ENCODE measurements around the gene DTX1. TPM values are rescaled to one million over a fixed set of nuclear protein-coding genes. Genes with fewer than 3 reads are reported as not detected.

Gene DTX1
- total RNA-seq, 1 donor from 2014 or later = 4.5 TPM

DNA sequence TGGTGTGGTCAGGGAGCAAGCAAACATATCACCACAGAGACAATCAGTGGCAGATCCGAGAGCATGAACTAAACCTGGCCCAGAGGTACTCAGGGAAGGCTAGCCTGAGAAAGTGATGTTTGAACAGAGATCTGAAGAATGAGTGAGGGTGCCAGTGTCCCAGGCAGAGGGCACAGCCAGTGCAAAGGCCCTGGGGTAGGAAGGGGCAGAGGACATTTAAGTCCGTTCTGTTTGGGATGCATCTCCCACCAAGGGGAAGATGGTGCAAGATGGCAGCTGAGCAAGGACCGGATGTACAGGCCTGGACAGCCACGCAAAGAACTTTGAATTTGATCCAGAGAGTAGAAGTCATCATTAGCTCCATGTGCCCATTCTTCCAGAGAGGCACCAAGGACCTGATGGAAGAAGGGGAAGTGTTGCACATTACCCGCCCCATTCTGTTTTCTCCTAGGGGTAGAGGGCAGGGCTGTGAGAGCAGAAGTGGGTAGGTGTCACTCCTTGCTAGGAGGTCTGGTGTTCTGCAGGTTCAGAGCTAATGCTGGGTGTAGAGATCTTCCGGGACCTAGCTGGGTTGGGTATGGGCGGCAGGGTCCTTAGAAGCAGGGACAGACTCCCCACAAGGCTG lies 3.9 kb downstream of the DTX1 start:
- Histone ChIP-seq H3K9me3 (no peaks in the 10 kb centered on the region), H3K27ac (no peak overlapping the region), H3K4me1 (peaks cover 0 to 9% of the 10 kb centered on the region in 2 donors), H3K4me3 (no peak overlapping the region), H3K27me3 (peaks cover 17% of the 10 kb centered on the region), H3K36me3 (no peaks in the 10 kb centered on the region)
- intact Hi-C loops (cut with DNase I) = no loop called here
- DNase-seq (ENCODE audit: low spot score in 2 of 2) = no peak
- TF ChIP-seq CTCF (IDR thresholded peaks at IDR 0.05) = no peak

DNA sequence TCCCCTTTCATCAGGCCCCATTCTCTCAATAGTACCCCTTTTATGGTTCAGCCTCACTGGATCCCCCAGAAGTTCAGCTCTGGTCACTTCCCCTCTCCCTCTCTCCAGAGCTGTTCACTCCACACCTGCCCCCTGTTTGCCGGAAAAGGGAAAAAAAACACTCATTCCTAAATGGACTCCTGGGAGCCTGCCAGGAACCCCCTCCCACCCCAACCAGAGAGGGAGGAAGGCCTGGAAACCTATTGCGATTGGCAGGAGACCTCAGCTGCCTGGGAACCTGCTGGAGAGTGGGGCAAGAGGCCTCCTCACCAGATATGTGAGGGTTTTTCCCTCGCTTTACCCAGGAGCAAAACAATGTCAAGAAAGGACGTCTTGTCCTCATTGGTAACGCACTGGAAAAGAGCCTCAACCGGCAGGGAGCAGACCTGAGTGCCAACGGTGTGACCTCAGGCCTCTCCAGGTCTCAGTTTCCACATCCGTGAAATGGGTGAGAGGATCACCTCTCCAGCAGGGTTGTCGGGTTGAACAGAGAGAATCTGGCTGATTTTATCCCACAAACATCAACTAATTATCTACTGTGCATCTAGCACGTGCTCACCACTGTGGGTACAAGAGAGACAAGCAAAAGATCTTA lies 4.6 kb downstream of the DTX1 start:
- Histone ChIP-seq H3K4me3 (no peak overlapping the region), H3K4me1 (peaks cover 0 to 9% of the 10 kb centered on the region in 2 donors), H3K36me3 (no peaks in the 10 kb centered on the region), H3K27me3 (peaks cover 17% of the 10 kb centered on the region), H3K27ac (no peak overlapping the region), H3K9me3 (no peaks in the 10 kb centered on the region)
- intact Hi-C loops (cut with DNase I) = no loop called here
- TF ChIP-seq CTCF (IDR thresholded peaks at IDR 0.05) = no peak
- no peak for DNase-seq (ENCODE audit: low spot score in 2 of 2)

- Histone ChIP-seq H3K36me3 (no peaks in the 10 kb centered on the region), H3K4me1 (no peaks in the 10 kb centered on the region), H3K4me3 (no peak overlapping the region), H3K27me3 (peaks cover 11% of the 10 kb centered on the region), H3K9me3 (no peaks in the 10 kb centered on the region), H3K27ac (no peak overlapping the region)
- no peak for TF ChIP-seq CTCF (IDR thresholded peaks at IDR 0.05)
- intact Hi-C loops (cut with DNase I) = no loop called here
- no peak for DNase-seq (ENCODE audit: low spot score in 2 of 2)
Measured at GRCh38 chr12:113062502-113063395, 6.2 kb downstream of the DTX1 start.

DNA sequence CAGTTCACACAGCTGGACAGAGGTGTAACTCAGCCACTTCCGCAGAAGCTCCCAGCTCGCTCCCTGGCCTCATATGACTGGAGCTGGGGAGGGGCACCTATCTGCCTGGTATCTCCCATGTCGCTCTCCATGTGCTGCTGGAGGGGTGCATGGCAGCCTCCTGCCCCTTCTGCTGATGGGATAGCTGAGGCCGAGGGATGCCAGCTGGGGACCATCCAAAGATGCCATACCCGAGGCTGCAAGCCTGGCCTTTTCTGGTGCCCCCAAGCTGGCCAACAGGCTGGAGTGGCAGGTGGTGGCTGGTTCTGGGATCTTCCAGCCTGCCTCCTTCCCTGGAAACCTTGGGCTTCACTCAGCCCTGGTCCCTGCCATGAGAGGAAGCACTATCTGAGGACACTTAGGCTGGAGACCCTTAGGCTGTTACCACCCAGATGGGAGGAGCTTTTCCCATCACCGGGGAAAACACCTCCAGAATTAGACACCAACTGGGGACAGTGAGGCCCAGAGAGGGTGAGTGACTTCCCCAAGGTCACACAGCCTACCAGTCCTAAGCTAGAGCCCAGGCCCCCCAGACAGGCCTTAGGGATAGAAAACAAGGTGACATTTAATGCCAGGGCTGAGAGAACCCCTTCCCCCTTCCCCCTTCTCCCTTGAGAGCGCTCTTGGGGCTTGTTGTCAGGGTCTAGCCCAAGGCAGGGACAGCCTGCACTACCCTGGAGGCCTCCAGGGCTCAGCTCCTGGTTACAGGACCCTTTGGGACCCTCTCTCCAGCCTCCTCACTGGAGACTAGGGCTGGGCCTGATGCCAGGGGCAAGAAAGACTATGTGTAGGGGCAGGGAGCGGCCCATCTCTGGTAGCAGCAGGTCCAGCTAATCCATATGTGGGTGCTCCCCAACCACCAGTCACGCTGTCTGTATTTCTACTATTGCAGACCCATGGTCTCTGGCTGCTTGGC lies 7.1 kb downstream of the DTX1 start:
- Histone ChIP-seq H3K27ac (no peak overlapping the region), H3K27me3 (peaks cover 11% of the 10 kb centered on the region), H3K4me3 (no peak overlapping the region), H3K9me3 (no peaks in the 10 kb centered on the region), H3K4me1 (no peaks in the 10 kb centered on the region), H3K36me3 (no peaks in the 10 kb centered on the region)
- DNase-seq (ENCODE audit: low spot score in 2 of 2) = peak in 1 of 2 donors; percentile 57
- TF ChIP-seq CTCF (IDR thresholded peaks at IDR 0.05) = no peak
- intact Hi-C loops (cut with DNase I) = no loop called here

All from ascending aorta (tissue), 2 donors.